HG02970 (cell line): ENCODE results near the gene SOX8.

Source experiments
- ATAC-seq: cut with Tn5 transposase; IDR thresholded peaks from one replicate; pipeline ENCODE4 v1.9.1; 2021; ENCODE audit warnings: mild to moderate bottlenecking, moderate library complexity, moderate number of reproducible peaks; ENCODE audit not compliant: unreplicated experiment, low FRiP score

SOX8 gene

GRCh38 chr16:971981-972315 lies 9.6 kb upstream of the SOX8 start:
- no peak for ATAC-seq

GRCh38 chr16:972316-973002 lies 9.1 kb upstream of the SOX8 start:
- ATAC-seq, result no peak

GRCh38 chr16:973366-973765 lies 8.2 kb upstream of the SOX8 start:
- ATAC-seq, result no peak

GRCh38 chr16:974001-974601 lies 7.5 kb upstream of the SOX8 start:
- ATAC-seq, result no peak

GRCh38 chr16:974611-975261 lies 6.8 kb upstream of the SOX8 start:
- no peak for ATAC-seq

GRCh38 chr16:975291-975690 lies 6.3 kb upstream of the SOX8 start:
- no peak for ATAC-seq

- no peak for ATAC-seq
Measured at GRCh38 chr16:976389-976931, 5.1 kb upstream of the SOX8 start.

- no peak for ATAC-seq
Measured at GRCh38 chr16:977081-977701, 4.4 kb upstream of the SOX8 start.

- no peak for ATAC-seq
Measured at GRCh38 chr16:977896-978295, 3.7 kb upstream of the SOX8 start.

GRCh38 chr16:978403-978802 lies 3.2 kb upstream of the SOX8 start:
- ATAC-seq, result no peak

- ATAC-seq, result no peak
Measured at GRCh38 chr16:979147-979546, 2.4 kb upstream of the SOX8 start.

GRCh38 chr16:979859-980594 lies 1.5 kb upstream of the SOX8 start:
- no peak for ATAC-seq

- ATAC-seq, result no peak
Measured at GRCh38 chr16:980595-980854, 1.0 kb upstream of the SOX8 start.

GRCh38 chr16:982145-983043 lies 824 bp downstream of the SOX8 start:
- no peak for ATAC-seq

- no peak for ATAC-seq
Measured at GRCh38 chr16:983044-984030, 1.8 kb downstream of the SOX8 start.

GRCh38 chr16:984121-984694 lies 2.6 kb downstream of the SOX8 start:
- ATAC-seq, result no peak

- ATAC-seq, result no peak
Measured at GRCh38 chr16:984736-985636, 3.4 kb downstream of the SOX8 start.
